ENCODE data around the gene KIAA0825.
"Not testable (repeated sequence)": the region's sequence is repeated elsewhere in the genome, so short reads cannot be mapped to it uniquely, and the experiment has no call there.

Gene KIAA0825

DNA sequence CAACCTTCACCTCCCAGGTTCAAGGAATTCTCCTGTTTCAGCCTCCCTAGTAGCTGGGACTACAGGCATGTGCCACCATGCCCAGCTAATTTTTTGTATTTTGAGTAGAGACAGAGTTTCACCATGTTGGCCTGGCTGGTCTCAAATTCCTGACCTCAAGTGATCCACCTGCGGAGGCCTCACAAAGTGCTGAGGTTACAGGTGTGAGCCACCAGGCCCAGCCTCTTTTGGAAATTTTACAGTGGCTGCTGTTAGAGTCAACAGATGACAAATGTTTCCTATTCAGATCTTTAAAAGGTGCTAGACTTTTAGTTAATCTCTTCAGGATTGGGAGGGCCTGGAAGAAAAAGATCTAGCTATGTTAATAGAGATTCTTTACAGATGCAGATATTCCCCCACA lies 45.1 kb downstream of the KIAA0825 start:
- not testable (repeated sequence) for DNase-seq (ENCODE audit: low spot score)

DNA sequence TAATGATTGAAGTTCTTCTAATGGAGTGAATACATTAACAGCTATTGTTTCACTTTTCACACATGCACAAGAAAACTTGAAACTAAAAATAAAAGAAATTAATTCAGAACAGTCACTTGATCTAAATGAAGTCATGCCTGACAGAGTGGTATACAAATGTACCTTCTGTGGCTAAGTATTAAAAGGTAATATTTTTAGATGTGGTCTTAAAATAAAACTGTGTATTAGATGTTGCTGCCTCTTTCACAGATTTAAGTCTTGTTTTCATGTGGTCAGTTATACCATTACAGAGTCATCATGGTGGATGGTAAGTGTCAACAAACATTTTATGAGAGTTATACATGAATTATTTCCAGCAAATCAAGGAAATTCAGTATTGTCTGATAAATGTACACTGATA lies 47.0 kb downstream of the KIAA0825 start:
- no peak for DNase-seq (ENCODE audit: low spot score)

DNA sequence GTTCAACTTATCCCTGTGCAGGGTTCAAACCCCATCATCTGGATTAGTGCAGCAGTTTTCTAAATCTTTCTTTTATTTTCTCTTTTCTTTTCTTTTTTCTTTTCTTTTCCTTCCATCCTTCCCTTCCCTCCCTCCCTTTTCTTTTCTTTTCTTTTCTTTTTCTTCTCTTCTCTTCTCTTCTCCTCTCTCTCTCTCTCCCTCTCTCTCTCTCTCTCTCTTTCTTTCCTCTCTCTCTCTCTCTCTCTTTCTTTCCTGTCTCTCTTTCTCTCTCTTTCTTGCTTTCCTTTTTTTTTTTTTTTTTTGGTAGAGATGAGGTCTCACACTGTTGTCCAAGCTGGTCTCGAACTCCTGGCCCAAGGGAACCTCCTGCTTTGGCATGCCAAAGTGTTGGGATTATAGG lies 53.6 kb downstream of the KIAA0825 start:
- no peak for DNase-seq (ENCODE audit: low spot score)

DNA sequence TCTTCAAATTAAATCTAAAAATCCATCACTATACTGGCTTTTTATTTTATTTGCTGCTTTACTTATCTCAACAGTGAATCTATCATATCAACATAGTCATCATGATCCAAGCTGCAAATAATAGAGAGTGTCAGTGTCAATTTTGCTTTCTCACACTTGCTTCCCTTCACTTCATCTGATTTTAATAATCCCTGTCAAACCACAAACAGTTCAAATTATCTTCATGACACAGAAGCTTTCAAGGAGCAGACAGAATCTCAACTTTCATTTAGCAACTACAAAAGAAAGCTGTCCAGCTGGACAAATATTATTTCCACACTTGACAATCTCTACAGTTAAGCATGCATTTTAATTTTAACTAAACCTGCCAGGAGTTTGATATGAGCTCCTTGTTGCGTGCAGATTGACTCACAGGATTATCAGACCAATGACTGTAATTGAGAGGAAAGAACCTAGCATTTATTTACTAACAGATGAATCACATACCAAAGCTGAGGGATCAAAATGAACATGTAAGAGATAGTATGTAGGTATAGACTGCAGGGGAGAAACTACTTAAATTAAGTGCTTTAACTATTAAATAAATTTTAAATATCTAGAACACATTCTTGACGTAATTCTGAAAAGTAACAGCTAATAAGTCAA lies 56.0 kb downstream of the KIAA0825 start:
- DNase-seq (ENCODE audit: low spot score) = no peak

DNA sequence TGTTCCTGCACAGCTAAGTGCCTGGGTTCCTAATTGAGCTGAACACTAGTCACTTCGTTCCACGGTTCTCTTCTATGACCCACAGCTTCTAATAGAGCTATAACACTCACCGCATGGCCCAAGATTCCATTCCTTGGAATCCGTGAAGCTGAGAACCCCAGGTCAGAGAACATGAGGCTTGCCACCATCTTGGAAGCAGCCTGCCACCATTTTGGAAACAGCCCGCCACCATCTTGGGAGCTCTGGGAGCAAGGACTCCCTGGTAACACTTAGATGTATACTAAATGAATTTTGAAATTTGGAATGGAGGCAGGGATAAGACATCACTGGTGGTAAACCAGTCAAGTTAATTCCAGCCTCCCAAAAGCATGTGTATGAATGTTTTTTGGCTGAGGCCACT lies 60.4 kb downstream of the KIAA0825 start:
- DNase-seq (ENCODE audit: low spot score) = no peak

DNA sequence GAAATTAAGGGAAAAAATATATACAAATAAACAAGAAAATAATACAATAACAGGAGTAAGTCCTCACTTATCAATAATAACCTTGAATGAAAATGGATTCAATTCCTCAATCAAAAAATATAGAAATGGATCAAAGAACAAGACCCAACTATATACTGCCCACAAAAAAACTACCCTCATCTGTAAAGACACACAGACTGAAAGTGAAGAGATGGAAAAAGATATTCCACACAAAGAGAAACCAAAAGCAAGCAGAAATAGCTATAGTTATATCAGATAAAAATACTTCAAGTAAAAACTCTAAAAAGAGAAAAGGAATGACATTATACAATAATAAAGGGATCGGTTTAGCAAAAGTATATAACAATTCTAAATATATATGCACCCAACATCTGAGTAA lies 66.5 kb downstream of the KIAA0825 start:
- DNase-seq (ENCODE audit: low spot score) = no peak

DNA sequence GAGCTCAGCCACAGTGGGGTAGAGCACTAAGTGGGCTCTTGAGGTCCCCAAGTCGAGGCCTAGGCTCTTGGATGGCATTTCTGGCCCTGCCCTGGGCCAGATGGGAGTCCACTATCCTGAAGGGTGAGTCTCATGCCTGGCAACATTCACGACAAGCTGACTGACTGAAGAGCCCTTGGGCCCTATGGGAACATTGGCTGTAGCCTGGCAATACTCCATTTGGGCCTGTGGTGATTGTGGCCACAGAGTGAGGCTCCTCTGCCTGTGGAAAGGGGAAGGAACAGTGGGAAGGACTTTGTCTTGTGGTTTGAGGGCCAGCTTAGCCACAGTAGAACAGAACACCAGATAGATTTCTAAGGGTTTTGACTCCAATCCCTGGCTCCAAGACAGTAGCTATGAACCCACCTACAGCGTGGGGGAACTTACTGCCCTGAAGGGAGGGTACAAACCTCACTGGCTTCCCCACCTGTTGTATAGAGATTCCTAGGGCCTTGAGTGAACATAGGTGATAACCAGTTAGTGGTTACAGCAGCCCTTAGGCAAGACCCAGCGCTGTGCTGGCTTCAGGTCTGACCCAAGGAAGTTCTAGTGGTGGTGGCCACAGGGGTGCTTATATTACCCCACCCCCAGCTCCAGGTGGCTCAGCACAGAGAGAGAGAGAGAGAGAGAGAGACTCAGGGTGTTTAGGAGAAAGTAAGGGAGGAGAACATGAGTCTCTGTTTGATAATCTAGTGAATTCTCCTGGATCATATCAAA lies 72.4 kb downstream of the KIAA0825 start:
- no peak for DNase-seq (ENCODE audit: low spot score)

DNA sequence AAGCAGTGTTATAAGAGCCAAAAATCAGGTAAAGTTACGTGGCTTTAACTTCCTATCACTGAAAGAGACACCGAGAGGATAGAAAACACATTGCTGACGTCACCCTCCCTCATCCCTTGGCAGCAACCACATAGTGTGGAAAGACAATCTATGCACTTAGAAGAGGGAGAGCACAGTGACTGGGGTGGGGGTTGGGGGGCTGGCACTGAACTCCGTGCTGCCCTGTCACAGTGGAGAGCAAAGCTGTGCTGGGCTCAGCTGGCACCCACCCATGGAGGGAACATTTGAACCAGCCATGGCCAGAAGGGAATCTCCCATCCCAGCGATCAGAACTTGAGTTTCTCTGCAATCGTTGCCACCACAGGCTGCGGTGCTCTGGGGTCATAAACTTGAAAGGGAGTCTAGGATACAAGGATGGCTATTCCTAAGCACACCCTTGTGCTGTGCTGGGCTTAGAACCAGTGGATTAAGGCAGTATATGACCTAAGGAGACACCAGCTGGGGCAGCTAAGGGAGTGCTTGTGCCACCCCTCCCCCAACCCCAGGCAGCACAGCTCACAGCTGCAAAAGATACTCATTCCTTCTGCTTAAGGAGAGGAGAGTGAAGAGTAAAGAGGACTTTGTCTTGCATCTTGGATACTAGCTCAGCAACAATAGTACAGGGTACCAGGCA lies 73.4 kb downstream of the KIAA0825 start:
- DNase-seq (ENCODE audit: low spot score) = no peak

DNA sequence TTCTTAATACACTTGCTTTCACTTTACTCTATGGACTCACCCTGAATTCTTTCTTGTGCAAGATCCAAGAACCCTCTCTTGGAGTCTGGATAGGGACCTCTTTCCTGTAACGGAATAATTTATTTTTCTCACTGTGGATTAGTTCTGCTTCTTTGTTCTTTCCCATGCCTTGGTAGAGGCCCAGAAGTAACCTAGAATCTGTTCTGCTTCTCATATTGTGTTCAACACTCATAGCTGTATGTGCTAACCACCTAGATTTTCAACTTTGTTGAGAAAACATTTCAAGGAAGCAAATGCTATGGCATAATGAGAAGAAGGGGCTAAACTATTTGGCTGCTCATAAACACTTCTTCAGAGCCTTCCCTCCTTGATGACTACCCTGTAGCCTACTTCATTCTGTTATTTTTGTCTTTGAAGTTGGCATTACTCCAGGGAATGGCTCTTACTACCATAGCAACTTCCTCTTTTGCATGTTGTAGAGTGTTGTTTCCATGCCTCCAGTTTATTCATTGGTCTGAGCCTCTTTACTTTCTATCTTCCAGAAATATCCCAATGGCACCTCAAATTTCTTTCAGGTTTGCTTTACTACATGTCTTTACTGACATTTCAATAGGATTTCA lies 74.3 kb downstream of the KIAA0825 start:
- DNase-seq (ENCODE audit: low spot score) = no peak

DNA sequence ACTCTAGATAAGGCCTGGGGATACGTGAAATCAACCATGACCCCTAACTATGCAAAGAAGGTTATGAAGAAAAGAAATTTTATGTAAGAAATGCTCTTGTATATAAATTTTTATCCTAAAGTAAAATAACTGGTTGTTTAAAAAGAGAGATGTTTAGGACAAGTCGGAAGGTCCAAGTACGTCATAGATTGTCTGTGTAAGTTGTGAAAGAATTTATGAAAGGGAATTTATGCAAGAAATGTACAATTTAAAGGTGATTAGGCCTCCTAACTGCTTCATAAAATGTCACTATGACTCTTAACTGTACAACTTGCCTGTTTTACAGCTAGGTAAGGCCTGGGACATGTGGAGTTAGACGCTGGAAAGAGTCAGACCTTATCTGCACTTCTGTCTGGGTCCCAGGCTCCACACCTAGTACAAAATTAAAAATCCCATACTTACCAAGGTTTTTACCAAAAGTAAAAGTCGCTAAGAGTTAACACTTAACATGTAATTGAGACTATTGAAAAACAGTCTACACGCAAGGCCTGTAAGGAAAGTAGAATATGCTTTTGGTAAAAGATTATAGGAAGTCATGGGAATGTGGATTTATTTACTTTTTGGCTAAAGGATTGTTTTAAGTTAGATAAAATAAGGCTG lies 77.4 kb downstream of the KIAA0825 start:
- no peak for DNase-seq (ENCODE audit: low spot score)

DNA sequence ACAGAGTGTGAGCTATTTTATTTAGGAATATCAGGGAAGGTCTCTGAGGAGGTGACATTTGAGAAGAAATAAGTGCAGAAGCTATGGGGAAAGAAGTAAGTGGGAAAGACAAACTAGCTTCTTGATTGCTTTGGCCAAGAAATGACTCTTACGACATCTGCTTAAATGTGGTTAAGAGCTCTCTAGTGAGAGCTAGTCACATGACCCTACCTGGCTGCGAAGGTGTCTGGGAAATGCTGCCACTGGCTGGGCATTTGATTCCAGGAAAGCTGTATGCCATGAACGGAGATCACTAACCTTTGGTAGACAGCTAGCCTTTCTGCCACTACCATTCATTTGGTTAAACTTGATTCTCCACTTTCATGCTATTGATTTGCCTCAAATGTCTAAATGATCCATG lies 80.1 kb downstream of the KIAA0825 start:
- DNase-seq (ENCODE audit: low spot score) = no peak

DNA sequence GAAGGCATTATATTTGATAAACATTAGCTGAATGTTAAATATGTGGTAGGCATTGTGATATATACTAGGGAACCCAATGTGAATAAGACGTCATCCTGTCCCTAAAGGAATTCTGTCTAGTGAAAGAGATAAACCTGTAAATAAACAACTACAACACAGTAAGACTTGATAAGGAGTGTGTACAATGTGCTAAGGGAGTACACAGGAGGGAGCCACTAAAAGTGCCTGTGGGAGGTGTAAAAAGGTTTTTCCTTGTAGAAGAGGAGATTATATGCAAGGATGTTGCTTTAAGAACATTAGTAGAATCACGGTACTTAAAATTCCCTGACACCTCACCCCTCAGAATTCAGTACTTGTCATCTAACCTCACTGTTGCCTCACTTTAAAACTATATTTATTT lies 91.7 kb downstream of the KIAA0825 start:
- no peak for DNase-seq (ENCODE audit: low spot score)

DNA sequence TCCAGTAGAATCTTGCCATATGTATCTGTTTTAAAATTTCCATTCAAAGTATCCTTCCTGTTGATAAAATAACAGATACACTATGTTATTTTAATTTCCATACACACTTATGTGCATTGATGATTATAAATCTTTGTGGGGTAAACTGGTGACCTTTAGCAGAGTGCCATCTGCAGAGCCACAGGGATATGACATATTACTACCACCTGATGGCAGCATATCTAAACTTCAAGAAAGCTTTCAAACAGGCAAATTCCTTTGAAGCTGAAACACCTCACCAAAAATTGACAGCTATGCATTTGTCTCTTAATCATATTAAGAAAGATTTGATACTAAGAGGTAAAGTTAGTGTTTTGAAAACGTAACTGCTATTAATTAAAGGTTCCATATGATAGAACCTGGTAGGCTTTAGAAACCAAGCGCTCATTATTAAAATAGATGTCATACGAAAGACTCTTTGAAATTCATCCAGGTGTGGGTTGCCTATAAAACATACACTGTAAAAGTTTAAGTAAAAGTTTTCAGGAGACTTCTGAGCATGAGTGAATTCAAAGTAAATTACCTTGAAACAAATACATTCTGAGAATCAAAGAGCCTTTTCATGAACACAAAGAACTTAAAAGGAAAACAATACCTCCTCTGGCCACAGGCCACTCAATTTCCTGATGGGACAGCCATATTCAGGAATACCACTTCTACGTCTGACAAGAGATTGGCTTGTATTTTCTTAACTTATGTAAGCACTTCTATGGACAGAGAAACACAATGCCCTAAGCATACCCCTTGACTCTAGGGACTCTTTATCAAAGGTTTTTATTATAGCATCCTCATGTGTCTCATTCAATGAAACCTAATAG lies 93.3 kb downstream of the KIAA0825 start:
- DNase-seq (ENCODE audit: low spot score) = peak; percentile 28

DNA sequence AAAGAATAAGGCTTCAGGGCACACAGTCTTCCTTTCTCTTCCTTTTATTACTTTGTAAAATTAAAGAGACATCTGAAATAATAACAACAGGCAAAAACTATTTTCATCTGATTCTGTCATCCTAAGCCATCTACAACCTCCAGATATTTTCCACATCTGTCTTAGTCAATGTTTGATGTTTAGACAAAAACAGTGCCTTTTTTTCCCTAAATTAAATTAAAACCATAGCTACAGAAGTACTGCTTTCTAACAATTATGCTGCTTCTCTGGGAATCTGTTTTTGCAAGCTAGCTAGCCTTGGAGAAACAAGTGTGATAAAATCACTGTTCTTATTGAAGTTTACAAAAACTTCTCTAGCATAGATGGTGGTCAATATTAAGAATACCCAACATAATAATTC lies 95.4 kb downstream of the KIAA0825 start:
- no peak for DNase-seq (ENCODE audit: low spot score)

DNA sequence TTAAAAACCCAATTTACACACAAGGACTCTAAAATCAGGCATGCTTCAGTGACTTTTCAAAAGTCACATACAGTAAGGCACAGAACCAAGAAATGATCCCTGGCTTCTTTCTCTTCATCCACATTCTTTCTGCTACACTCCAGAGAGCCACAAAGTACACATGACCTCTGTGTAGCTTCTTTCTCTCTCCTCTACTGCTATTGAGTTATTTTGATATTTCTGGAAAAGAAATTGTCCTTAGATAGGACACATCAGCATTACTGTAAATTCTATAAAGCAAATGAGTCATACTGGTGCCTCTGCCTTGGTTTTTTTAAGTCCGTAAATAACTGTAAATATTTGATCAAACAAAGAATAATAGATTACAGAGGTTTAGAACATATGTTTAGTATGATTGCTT lies 96.3 kb downstream of the KIAA0825 start:
- no peak for DNase-seq (ENCODE audit: low spot score)

DNA sequence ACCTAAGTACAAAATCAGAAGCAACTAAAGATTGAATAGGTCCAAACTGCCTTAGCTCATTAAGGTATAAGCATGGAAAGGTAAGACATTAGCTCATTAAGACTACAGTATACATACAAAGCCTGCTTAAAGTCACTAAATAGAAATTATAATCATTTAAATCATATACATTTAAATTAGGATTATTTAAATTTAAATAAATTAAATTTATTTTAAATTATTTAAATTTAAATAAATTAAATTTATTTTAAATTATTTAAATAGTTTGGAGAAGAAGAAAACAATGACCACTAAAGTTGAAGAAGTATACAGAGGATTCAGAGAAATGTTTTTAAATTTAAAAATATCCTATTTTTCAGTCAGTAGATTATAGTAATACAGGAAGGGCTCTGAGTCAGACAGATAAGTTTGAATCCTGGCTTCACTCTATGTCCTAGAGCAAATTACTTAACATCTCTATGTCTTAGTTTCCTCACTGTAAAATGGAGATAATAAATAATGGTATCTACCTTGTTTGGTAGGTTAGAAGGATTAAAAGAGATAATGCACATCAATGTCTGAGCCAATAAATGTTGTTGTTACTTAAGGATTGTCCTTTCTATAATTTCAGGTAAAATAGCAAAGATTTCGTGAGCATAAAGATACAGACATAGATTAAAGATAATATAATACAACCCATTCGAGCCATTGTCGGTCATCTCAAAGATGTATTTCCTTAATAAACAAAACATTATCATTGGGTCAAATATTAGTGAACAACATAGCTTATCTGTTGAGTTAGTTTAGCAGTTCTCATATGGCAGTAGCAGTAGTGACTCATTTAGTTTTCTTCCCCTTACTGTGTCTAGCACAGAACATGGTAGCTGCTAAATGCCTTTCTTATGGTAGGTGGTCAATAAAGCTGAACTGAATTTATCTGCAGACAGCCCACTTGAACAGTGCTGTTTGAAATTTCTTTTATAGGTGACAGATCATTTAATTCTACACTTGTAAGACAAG lies 100.6 kb downstream of the KIAA0825 start:
- DNase-seq (ENCODE audit: low spot score) = no peak

DNA sequence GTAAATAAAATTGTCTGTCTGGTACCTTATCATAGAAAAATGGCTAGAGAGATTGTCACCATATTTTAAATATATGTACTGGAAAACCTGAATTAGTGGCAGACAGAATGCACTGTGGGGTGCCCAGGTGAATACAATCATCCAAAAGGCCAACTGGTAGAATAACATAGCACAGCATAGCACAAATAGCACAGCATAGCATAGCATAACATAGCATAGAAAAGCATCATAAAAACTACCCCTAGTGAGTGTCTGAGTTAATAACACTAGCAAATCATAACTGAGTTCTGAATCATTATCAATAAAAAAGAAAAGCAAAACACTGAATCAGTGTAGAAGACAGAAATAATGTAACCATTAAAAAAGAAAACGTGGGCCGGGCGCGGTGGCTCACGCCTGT lies 102.3 kb downstream of the KIAA0825 start:
- DNase-seq (ENCODE audit: low spot score) = no peak

DNA sequence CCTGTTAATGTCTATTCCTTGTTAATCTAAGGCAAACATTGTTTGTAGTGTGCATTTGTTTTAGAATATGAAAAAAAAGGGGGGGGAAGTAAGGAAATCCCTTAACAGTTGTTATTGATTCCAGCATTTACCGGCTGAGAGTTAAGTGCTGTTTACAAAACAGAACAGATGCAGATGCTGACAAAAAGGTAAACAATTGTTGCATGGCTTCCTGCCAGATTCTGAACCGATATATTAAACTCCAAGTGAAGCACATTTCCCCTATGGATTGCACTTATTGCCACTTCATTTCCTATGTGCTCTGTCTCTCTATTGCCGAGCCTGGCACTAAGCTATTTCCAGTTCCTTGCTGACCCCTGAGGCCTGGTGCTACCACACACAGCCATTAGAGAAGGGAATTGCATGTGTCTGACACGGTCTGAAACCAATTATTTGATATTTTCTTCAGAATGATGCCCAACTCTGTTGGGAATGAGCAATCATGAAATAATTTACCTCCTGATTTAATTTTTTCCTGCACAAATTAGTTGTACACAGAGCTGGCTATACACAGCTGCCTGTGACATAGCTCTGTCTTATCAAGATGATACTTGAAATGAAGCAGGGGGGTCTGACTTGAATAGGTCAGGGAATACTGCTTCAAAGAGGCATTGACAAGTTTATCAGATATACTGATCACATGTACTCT lies 109.8 kb downstream of the KIAA0825 start:
- DNase-seq (ENCODE audit: low spot score) = peak; percentile 4

DNA sequence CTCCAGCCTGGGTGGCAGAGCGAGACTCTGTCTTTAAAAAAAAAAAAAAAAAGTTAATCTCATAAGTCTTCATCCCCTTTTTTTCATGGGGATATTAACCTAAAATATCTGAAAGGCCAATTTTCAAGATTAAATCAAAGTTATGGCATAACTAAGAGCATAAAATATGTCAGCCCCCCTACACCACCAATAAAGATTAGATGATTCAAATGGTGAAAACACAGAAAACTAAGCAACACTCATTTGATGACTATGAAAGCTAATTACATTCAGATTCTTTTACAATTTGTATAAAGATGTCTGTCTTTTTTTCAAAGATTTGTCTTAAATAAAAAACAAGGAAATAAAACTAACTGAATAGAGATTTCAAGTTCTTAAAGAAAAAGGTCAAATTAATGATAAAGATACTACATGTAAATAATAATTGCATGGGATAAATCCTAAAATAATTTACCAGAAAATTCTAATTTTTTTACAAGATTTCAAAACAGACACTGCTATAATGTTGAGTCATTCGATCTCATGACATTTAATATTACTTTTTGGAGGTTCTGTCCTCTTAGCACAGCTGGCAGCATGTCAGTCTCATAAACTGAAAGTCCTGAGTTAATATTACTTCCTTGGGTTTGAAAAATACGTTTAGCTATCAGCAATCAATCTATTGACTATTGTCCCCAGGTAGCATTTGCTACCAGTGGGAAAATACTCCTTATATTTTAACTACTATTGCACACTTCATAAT lies 112.9 kb downstream of the KIAA0825 start:
- no peak for DNase-seq (ENCODE audit: low spot score)
